GM12873 (cell line): ENCODE results near the gene GPRC5A.

Source experiments
- CTCF ChIP-seq: IDR thresholded peaks from 2 replicates; pipeline ENCODE4 v1.5.1; 2012; ENCODE audit warnings: low read depth, mild to moderate bottlenecking, moderate library complexity, low read length, control low read depth; ENCODE audit not compliant: insufficient read depth; ENCODE audit errors: missing control alignments

The GPRC5A gene

GRCh38 chr12:12918781-12919389 is 27.5 kb downstream of the GPRC5A start:
- TF ChIP-seq CTCF, result no peak

- no peak for TF ChIP-seq CTCF
Measured at GRCh38 chr12:12919666-12920435, 28.5 kb downstream of the GPRC5A start.

- TF ChIP-seq CTCF, result no peak
Measured at GRCh38 chr12:12922191-12922616, 30.8 kb downstream of the GPRC5A start.

- no peak for TF ChIP-seq CTCF
Measured at GRCh38 chr12:12922978-12923377, 31.6 kb downstream of the GPRC5A start.

GRCh38 chr12:12924169-12924568 is 32.8 kb downstream of the GPRC5A start:
- no peak for TF ChIP-seq CTCF

- no peak for TF ChIP-seq CTCF
Measured at GRCh38 chr12:12925388-12925787, 34.0 kb downstream of the GPRC5A start.

- TF ChIP-seq CTCF, result no peak
Measured at GRCh38 chr12:12926571-12927071, 35.3 kb downstream of the GPRC5A start.
